ENCODE results near the gene SLC17A6.
A peak's percentile ranks its signal among the peaks of the same experiment; 100 is the strongest.

SLC17A6 gene

GRCh38 chr11:22337596-22338485 is at the start of gene SLC17A6:
Gene SLC17A6 (plus strand): TSS chr11:22338381. CDS start chr11:22338534, 153 bp downstream.
- DNase-seq (ENCODE audit: low spot score) = peak; percentile 21

GRCh38 chr11:22302368-22302767 is 35.8 kb upstream of the SLC17A6 start:
- no peak for DNase-seq (ENCODE audit: low spot score)

- peak; percentile 22 for DNase-seq (ENCODE audit: low spot score)
These were observed 33.7 kb upstream of the SLC17A6 start for GRCh38 chr11:22304337-22304961.

DNA sequence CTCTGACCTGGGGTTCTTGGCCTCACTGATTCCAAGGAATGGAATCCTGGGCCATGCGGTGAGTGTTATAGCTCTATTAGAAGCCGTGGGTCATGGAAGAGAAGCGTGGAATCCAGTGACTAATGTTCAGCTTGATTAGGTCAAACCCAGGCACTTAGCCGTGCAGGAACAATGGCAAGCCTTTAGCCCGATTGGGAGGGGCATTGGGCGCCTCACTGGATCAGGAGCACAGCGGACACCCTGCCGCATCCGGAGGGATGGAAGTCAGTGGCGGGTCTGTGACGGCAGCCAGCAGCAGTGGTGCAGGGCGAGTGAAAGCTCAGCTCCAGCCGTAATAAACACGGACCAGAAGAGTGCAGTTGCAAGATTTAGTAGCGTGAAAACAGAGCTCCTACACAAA is 20.5 kb upstream of the SLC17A6 start:
- DNase-seq (ENCODE audit: low spot score) = no peak

- no peak for DNase-seq (ENCODE audit: low spot score)
These were observed 6.4 kb upstream of the SLC17A6 start for GRCh38 chr11:22331771-22332170.

DNA sequence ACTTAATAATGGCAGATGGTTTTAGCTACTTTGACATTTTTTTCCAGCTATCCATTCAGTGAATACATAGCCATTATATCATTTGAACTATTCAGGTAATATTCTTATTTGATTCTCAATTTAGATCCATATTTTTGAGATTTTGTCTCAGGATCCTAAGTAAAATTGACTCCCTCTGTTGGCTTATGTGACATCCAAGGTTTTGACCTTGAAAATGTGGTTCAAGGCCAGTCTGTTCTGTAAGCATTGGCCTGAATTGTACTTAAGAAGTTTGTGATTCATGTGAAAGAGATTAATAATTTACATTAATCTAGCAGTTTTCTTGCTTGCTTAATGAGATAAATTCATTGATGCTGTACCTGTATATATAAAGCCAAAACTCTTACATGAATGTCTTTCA is 1.6 kb upstream of the SLC17A6 start:
- DNase-seq (ENCODE audit: low spot score) = no peak

- DNase-seq (ENCODE audit: low spot score) = no peak
These were observed 1.4 kb downstream of the SLC17A6 start for GRCh38 chr11:22339611-22340010.

DNA sequence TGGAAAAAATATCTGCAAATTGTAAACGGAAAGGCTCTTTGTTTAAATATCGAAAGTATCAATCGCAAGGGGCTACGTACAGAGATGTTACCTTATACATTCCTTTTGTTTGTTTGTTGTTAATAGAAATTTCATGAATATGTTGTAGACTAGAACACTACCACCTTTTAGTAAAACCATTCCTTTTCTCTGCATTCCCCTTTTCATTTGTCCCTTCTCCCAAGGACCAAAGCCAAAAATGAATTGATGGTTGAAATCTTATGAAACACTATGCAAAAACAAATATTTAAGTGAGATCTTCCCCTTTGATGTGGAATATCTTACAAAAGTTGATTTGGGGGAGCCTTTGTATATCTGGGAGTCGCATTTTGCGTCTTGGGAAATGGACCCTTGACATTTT is 2.1 kb downstream of the SLC17A6 start:
- DNase-seq (ENCODE audit: low spot score) = no peak

GRCh38 chr11:22340701-22341587 is 2.8 kb downstream of the SLC17A6 start:
- DNase-seq (ENCODE audit: low spot score) = no peak

DNA sequence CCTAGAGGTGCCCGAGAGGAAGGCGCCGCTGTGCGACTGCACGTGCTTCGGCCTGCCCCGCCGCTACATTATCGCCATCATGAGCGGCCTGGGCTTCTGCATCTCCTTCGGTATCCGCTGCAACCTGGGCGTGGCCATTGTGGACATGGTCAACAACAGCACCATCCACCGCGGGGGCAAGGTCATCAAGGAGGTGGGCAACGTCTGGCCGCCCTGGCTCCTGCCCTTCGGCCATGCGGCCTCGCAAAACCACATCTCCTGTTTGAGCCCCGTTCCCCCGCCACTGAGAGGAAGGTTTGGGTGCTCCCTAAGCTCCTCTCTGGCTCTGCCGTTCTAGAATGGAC is 3.4 kb downstream of the SLC17A6 start:
- DNase-seq (ENCODE audit: low spot score) = no peak

DNA sequence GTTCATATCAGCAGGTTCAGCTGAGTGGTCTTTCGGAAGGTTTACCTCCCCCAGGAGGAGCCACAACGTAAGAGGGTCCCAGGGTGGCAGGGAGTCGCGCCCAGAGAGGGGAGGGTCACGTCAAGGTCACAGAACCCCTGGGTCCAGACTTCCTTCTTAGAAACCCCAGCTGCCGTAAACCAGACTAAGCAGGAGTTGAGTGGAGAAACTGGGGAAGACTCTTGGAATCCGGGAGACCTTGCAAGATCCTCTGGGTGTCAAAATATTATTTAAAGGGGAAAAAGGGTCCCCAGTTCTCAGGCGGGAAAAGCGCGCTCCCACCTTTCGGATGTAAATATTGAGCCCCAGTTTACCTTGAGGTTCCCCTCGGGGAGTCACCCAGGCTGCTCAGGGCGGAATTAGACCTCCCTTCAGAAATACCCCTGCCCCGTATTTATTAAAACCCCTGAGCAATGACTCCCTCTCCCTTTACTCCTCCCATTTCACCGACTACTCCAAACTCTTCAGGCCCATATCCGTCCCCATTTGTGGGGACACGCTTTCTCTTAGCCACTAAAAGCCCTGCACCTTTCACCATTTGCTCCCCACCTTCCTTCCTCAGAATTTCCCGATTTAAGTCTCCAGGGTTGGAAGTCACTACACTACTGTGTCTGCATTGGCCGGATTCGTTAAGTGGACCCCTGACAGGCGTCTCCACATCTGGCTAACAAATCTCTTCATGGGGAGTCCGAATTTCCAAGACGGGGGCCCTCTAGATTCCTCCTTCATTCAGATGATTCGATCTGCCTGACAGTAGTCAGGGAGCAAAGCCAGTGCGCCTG is 4.2 kb downstream of the SLC17A6 start:
- no peak for DNase-seq (ENCODE audit: low spot score)

- no peak for DNase-seq (ENCODE audit: low spot score)
These were observed 4.8 kb downstream of the SLC17A6 start for GRCh38 chr11:22343032-22343324.

DNA sequence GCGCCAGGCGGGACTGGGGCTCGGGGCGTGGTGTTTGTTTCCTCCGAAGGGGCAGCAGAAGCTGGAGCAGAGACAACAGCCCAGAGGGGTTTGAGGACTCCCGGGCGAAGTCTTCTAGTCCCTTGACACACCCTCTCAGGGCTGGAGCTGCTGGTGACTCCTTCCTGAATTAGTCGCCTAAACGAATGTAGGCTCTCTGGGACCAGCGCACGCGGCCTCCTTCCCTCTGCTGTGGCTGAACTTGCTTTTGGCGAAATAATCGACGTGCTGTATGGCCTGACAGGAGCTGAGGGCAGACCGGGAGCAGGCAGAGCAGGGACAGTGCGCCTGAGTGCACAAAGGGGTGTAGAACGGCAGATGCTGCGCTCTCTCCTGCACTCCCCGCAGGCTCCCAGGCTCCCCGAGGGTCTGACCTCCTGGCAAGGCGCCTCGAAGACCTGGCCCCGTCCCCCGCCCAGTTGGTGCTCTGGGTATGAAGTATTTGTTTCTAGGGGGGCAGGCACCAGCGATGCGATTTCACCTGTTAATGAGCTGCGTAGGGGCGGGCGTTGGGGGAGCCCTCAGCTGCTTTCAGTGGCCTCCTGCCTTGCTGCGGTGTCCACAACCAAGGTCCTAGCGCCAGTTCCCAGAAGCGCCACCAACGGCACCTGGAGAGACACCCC is 5.3 kb downstream of the SLC17A6 start:
- no peak for DNase-seq (ENCODE audit: low spot score)

DNA sequence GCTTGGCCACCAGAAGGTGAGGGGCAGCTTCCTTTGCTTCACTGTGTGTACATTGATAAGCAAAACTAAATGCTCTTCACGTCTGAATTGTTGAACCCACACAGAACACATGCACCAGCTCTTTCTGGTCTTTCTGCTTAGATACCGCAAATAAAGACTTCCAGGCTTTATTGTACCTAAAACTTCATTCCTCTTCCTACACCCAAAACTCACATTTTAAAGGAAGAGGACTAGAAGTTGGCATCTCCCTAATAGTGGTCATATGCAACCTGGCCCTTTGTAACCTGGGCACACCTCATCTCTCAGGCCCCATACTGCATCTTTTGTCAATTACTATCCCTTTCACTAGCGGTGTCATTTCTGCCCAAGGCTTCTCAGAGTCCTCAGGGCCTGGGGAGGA is 5.9 kb downstream of the SLC17A6 start:
- DNase-seq (ENCODE audit: low spot score) = no peak

DNA sequence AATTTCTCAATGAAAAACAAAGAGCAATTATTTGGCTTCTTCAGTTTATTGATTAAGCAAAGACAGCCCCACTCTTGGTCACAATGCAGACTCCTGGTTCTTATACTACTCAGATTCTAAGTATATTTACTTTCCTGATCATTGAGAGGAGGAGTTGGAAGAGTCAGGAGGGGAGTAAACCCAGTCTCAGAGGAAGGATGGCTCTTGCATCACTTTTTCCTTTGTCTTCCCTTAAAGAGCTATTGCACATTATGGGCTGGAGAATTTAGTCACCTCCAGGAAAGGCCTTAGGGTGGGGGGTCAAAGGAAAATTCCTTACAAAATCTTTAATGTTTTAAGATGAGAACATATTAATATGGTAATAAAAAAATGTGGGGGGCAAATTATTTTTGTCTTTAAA is 8.1 kb downstream of the SLC17A6 start:
- DNase-seq (ENCODE audit: low spot score) = no peak

- no peak for DNase-seq (ENCODE audit: low spot score)
These were observed 9.8 kb downstream of the SLC17A6 start for GRCh38 chr11:22347857-22348487.

GRCh38 chr11:22349491-22349890 is 11.3 kb downstream of the SLC17A6 start:
- DNase-seq (ENCODE audit: low spot score) = no peak

DNA sequence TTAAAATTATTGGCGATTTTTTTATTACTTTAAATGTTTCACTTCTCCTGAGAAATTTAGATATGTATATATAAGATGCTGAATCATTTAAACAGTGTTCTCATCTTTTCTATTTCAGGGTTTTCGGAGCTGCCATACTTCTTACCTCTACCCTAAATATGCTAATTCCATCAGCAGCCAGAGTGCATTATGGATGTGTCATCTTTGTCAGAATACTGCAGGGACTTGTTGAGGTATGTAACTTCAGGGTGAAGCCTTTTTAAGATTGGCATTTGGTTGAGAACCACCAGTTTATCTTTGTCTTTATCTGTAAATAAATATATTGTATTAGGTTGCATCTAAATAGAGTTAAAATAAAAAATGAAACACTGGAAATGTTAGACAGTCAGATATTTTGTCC is 21.1 kb downstream of the SLC17A6 start:
- no peak for DNase-seq (ENCODE audit: low spot score)

DNA sequence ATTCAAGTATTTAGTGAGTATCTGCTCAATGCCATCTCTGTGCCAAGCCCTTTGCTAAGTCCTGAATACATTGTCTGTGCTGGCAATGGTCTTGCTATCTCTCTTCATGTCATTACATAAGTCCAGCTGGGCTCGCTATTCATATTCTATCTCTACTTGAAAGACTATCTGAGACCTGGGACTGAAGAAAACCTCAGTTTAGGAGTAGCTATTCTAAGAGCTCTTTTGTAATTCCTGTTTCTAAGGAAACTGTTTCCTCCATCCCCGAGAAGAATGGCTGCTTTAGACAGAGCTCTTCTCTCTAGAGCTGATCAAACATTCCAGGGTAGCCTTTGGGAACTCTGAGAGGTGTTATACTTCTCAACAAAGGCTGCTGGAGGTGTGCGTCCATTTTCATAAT is 33.0 kb downstream of the SLC17A6 start:
- DNase-seq (ENCODE audit: low spot score) = no peak

- no peak for DNase-seq (ENCODE audit: low spot score)
These were observed 48.9 kb downstream of the SLC17A6 start for GRCh38 chr11:22387126-22387525.
